ENCODE results near the gene H3-3A. TPM values are rescaled to one million over a fixed set of nuclear protein-coding genes. Genes with fewer than 3 reads are reported as not detected.

H3-3A gene
- total RNA-seq, 3 donors from 2014 or later: 466 to 839 (median 627) TPM

GRCh38 chr1:226052061-226052460 is 10.5 kb upstream of the H3-3A start:
- no peak for TF ChIP-seq CTCF (IDR thresholded peaks at IDR 0.05)
- DNase-seq: no peak
- intact Hi-C loops (cut with DNase I, micrococcal nuclease): no loop called here
- Histone ChIP-seq H3K4me1 (ENCODE audit: low read depth) (no peaks in the 10 kb centered on the region), H3K4me3 (no peak overlapping the region), H3K9me3 (no peaks in the 10 kb centered on the region), H3K36me3 (ENCODE audit: low read depth) (no peaks in the 10 kb centered on the region)
- no peak for ATAC-seq

GRCh38 chr1:226054519-226055327 is 7.8 kb upstream of the H3-3A start:
- Histone ChIP-seq H3K4me3 (no peak overlapping the region), H3K36me3 (ENCODE audit: low read depth) (no peaks in the 10 kb centered on the region), H3K4me1 (ENCODE audit: low read depth) (no peaks in the 10 kb centered on the region), H3K9me3 (no peaks in the 10 kb centered on the region)
- no peak for TF ChIP-seq CTCF (IDR thresholded peaks at IDR 0.05)
- intact Hi-C loops (cut with DNase I, micrococcal nuclease): no loop called here
- DNase-seq (no peak), ATAC-seq (no peak)

- ATAC-seq (no peak), DNase-seq (no peak)
- H3K4me3 ChIP-seq: no peak overlapping the region
- peaks cover 10% of the 10 kb centered on the region for H3K4me1 ChIP-seq (ENCODE audit: low read depth)
- intact Hi-C loops (cut with DNase I, micrococcal nuclease): loop anchor here in 1 of 2 donors (10.0 kb wide), 1 partner anchor 65 kb away; no protein-coding TSS in a partner anchor
- no peak for TF ChIP-seq CTCF (IDR thresholded peaks at IDR 0.05)
- H3K36me3 ChIP-seq (ENCODE audit: low read depth): no peaks in the 10 kb centered on the region
- H3K9me3 ChIP-seq: no peaks in the 10 kb centered on the region
These were observed 2.8 kb upstream of the H3-3A start for GRCh38 chr1:226059709-226060108.

GRCh38 chr1:226060427-226060826 is 2.1 kb upstream of the H3-3A start:
- intact Hi-C loops (cut with DNase I, micrococcal nuclease): loop anchor here in 1 of 2 donors (10.0 kb wide), 1 partner anchor 64 kb away; no protein-coding TSS in a partner anchor
- Histone ChIP-seq H3K36me3 (ENCODE audit: low read depth) (no peaks in the 10 kb centered on the region), H3K9me3 (no peaks in the 10 kb centered on the region), H3K4me1 (ENCODE audit: low read depth) (peaks cover 17% of the 10 kb centered on the region), H3K4me3 (no peak overlapping the region)
- no peak for DNase-seq
- TF ChIP-seq CTCF (IDR thresholded peaks at IDR 0.05): no peak
- no peak for ATAC-seq

- ATAC-seq (no peak), DNase-seq (no peak)
- Histone ChIP-seq H3K9me3 (no peaks in the 10 kb centered on the region), H3K4me1 (ENCODE audit: low read depth) (peaks cover 22% of the 10 kb centered on the region), H3K4me3 (peak overlapping the region; percentile 60), H3K36me3 (ENCODE audit: low read depth) (no peaks in the 10 kb centered on the region)
- no peak for TF ChIP-seq CTCF (IDR thresholded peaks at IDR 0.05)
- intact Hi-C loops (cut with DNase I, micrococcal nuclease): loop anchor here in 1 of 2 donors (10.0 kb wide), 1 partner anchor 64 kb away; no protein-coding TSS in a partner anchor
These were observed 1.3 kb upstream of the H3-3A start for GRCh38 chr1:226061068-226061840.
